ENCODE measurements around the gene KANK4. TPM values are rescaled to one million over a fixed set of nuclear protein-coding genes. Genes with fewer than 3 reads are reported as not detected.

KANK4 gene
- total and polyA plus RNA-seq, 2 of the 4 experiments (the other 2 are of a cell fraction) = not detected

GRCh38 chr1:62353853-62354252, 34.6 kb upstream of the KANK4 start:
- in situ Hi-C loops (cut with MboI; ENCODE audit: low sequenced_read_pairs) = no loop called here
- dilution Hi-C loops (cut with HindIII; ENCODE audit: low sequenced_read_pairs, unreplicated experiment) = no loop called here
- no peak overlapping the region for H2AFZ ChIP-seq (replicated peaks; ENCODE audit: low read length, poor library complexity)
- no peak overlapping the region for H3K9ac ChIP-seq (ENCODE audit: low read depth, low read length)
- no peak overlapping the region for H4K8ac ChIP-seq (ENCODE audit: low read depth in 2 of 2, low read length in 2 of 2)
- H3K4me3 ChIP-seq (ENCODE audit: insufficient read depth, low read depth, low read length) = no peak overlapping the region
- H4K5ac ChIP-seq (ENCODE audit: low read depth, low read length) = no peak overlapping the region
- no peaks in the 10 kb centered on the region for H3K9me1 ChIP-seq (ENCODE audit: insufficient read depth, low read length)
- H3K79me1 ChIP-seq (ENCODE audit: low read depth in 1 of 2, low read length in 2 of 2) = no peaks in the 10 kb centered on the region
- no peak overlapping the region for H2AK9ac ChIP-seq (replicated peaks; ENCODE audit: low read depth, low read length, poor library complexity)
- WGBS, 2 experiments (ENCODE audit: extremely low coverage in 2 of 2, insufficient read length in 1 of 2) = 42% methylated on average over 2 of the region's 3 CpGs; no CpG with 5 or more reads in 1 of the 2 experiments
- H2BK20ac ChIP-seq (ENCODE audit: low read depth, low read length) = no peak overlapping the region
- H2BK5ac ChIP-seq (ENCODE audit: low read depth, low read length, poor library complexity, severe bottlenecking) = no peak overlapping the region
- intact Hi-C loops (cut with micrococcal nuclease) = no loop called here
- POLR2A ChIA-PET (ENCODE audit: unreplicated experiment) = no interaction called here
- H3K18ac ChIP-seq (ENCODE audit: low read depth, low read length) = no peak overlapping the region
- no peak overlapping the region for H3K14ac ChIP-seq (replicated peaks; ENCODE audit: low read depth, low read length)
- no peak overlapping the region for H2BK120ac ChIP-seq (ENCODE audit: low read depth, low read length)
- no peak overlapping the region for H3K27ac ChIP-seq (ENCODE audit: insufficient read depth, low read length)
- H3K4ac ChIP-seq (ENCODE audit: low read depth, low read length) = no peak overlapping the region
- H2AK5ac ChIP-seq (ENCODE audit: low read depth, low read length) = no peak overlapping the region
- TF ChIP-seq FOS (IDR thresholded peaks at IDR 0.05; ENCODE audit: low read depth, low read length) (no peak), RCOR1 (IDR thresholded peaks at IDR 0.05; ENCODE audit: insufficient replicate concordance, low read length) (no peak), POLR2A (IDR thresholded peaks at IDR 0.05; ENCODE audit: low read depth, low read length) (no peak), BHLHE40 (IDR thresholded peaks at IDR 0.05; ENCODE audit: low read depth, low read length) (no peak), MXI1 (IDR thresholded peaks at IDR 0.05; ENCODE audit: borderline replicate concordance, low read depth, low read length) (no peak), USF2 (IDR thresholded peaks at IDR 0.05; ENCODE audit: low read depth, low read length) (no peak), CEBPB (IDR thresholded peaks at IDR 0.05; ENCODE audit: low read depth, low read length) (no peak), SMC3 (IDR thresholded peaks at IDR 0.05; ENCODE audit: low read depth, low read length) (no peak), MAZ (IDR thresholded peaks at IDR 0.05; ENCODE audit: borderline replicate concordance, low read depth, low read length) (no peak), NFE2L2 (IDR thresholded peaks at IDR 0.05; ENCODE audit: low read depth, low read length) (no peak), CHD1 (IDR thresholded peaks at IDR 0.05; ENCODE audit: low read depth, low read length) (no peak), RFX5 (IDR thresholded peaks at IDR 0.05; ENCODE audit: low read depth, low read length) (no peak), RAD21 (IDR thresholded peaks at IDR 0.05; ENCODE audit: low read length) (no peak)
- TF ChIP-seq, protein P1, sequence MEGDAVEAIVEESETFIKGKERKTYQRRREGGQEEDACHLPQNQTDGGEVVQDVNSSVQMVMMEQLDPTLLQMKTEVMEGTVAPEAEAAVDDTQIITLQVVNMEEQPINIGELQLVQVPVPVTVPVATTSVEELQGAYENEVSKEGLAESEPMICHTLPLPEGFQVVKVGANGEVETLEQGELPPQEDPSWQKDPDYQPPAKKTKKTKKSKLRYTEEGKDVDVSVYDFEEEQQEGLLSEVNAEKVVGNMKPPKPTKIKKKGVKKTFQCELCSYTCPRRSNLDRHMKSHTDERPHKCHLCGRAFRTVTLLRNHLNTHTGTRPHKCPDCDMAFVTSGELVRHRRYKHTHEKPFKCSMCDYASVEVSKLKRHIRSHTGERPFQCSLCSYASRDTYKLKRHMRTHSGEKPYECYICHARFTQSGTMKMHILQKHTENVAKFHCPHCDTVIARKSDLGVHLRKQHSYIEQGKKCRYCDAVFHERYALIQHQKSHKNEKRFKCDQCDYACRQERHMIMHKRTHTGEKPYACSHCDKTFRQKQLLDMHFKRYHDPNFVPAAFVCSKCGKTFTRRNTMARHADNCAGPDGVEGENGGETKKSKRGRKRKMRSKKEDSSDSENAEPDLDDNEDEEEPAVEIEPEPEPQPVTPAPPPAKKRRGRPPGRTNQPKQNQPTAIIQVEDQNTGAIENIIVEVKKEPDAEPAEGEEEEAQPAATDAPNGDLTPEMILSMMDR (conservative IDR thresholded peaks at IDR 0.05; ENCODE audit: low read depth, low read length) = no peak
- no TSS peak for BruUV-seq (replicated peaks)
- no peak overlapping the region for H3K56ac ChIP-seq (ENCODE audit: extremely low read depth, insufficient read depth, low read length)
- DNase-seq = no peak
- no peaks in the 10 kb centered on the region for H3K27me3 ChIP-seq (ENCODE audit: control insufficient read depth, insufficient read depth, low read length)
- no peaks in the 10 kb centered on the region for H3K36me3 ChIP-seq (ENCODE audit: control insufficient read depth, insufficient read depth, low read length)
- no peak overlapping the region for H4K91ac ChIP-seq (ENCODE audit: insufficient read depth, low read depth, low read length)
- ATAC-seq (ENCODE audit: low read depth) = no peak
- CTCF ChIA-PET = no interaction called here
- H3K4me1 ChIP-seq (ENCODE audit: control insufficient read depth, insufficient read depth, low read length) = no peaks in the 10 kb centered on the region
- no peaks in the 10 kb centered on the region for H4K20me1 ChIP-seq (ENCODE audit: insufficient read depth, low read length)
- H3K23ac ChIP-seq (ENCODE audit: low read depth, low read length) = no peak overlapping the region
- no peaks in the 10 kb centered on the region for H3K9me3 ChIP-seq (ENCODE audit: control insufficient read depth, insufficient read depth, low read length)
- no peak overlapping the region for H2BK15ac ChIP-seq (ENCODE audit: low read depth, low read length)
- H3K4me2 ChIP-seq (ENCODE audit: low read depth, low read length) = no peak overlapping the region

All from IMR-90 (cell line).